Activated naive CD4-positive, alpha-beta T cell treated with anti-CD3 and anti-CD28 coated beads, Interleukin-2, amount 50 U/mL, for 16 hours (primary cell): ENCODE measurements around the gene CEP128.

Experiments
- DNase-seq: peaks from one replicate; pipeline ENCODE4 v3.0.0-alpha.2; 2020

Gene CEP128

DNA sequence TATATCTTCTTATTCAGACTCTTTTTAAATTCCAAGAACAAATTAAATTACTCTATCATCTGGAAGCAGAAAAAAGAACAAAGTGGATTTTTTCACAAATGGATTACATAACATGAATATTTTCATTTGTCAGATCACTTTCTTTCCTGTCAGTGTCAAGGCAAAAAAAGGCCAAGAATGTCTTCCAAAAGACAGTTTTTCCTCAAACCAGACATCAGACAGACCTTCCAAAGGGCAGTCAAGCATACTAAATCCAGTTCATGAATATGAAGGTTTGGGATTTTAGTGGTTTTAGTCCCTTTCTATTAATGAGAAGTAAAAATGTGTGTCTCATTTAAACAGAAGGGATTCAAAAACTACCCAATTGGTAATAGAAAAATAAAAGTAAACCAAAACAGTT is 336.0 kb downstream of the CEP128 start:
- no peak for DNase-seq

DNA sequence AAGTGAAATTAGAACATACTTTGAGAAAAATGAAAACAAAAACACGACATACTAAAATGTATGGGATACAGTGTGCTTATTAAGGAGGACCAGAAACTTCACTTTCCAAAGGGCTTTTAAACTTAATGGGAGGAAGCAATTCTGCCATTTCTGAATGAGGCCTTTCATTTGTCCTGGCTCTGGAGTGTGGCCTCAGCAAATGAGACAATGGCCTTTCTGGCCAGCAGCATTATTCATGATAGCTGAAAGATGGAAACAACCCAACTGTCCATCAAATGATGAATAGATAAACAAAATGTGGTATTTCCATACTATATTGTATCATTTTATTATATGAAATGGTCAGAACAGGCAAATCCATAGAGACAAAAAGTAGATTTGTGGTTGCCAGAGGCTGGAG is 338.6 kb downstream of the CEP128 start:
- DNase-seq: no peak

DNA sequence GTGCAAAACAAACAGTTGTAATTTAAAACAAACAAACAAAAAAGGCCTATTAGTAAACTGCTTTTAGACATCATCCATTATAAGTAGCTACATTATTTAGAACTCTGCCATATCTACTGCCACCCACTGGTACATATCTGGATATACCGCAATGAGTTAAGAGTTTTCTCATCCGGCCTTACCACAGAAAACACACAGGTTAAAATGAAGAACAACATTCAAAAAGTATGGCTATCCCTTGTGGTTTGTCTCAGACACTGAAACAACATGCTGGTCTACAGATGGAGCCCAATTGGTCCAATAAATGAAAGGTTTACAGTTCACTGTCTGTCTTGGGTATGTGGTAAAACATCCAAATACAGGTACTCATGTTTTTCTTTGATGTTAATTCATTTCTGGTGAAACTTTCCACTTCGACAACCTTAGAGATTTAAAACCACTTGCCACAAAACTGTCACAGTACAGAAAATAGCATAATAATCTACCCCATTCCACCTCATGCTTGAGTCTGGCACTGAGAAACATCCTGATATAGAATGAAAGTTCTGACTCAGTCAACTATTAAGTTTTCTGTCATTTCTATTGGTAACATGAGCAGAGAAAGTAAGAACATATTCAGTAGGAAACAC is 354.3 kb downstream of the CEP128 start:
- DNase-seq: no peak

DNA sequence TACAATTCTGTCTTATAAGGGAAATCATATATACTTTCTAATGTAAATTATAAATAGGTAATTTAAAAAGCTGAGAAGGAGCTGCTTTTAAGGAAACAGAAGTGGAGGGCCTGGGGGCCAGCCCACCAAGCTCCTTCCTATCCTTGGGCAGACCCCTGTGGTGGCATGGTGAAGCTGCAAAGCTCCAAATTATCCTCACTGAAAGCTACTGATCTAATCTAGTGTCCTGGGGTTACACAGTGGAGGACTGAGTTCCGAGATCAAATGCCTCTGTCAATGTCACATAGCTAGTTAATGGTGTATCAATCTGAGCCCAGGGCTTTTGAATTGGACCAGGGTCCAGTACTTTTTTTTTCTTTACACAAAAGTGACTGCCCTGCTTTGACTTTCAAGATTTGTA is 355.4 kb downstream of the CEP128 start:
- DNase-seq: no peak

DNA sequence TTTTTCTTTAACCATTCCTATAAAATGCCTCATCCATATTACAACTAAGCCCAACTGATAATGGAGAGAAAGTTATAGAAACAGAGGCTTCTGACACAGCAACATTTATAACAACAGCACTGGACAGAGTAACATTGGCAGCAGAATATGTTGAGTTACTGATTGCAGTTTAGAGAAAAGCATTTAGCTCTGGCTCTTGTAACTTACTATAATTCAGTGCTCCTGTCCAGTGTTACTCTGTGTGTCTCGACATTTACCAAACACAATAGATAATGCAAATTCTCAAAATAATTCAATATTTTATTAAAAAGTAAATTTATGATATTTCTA is 356.1 kb downstream of the CEP128 start:
- no peak for DNase-seq

DNA sequence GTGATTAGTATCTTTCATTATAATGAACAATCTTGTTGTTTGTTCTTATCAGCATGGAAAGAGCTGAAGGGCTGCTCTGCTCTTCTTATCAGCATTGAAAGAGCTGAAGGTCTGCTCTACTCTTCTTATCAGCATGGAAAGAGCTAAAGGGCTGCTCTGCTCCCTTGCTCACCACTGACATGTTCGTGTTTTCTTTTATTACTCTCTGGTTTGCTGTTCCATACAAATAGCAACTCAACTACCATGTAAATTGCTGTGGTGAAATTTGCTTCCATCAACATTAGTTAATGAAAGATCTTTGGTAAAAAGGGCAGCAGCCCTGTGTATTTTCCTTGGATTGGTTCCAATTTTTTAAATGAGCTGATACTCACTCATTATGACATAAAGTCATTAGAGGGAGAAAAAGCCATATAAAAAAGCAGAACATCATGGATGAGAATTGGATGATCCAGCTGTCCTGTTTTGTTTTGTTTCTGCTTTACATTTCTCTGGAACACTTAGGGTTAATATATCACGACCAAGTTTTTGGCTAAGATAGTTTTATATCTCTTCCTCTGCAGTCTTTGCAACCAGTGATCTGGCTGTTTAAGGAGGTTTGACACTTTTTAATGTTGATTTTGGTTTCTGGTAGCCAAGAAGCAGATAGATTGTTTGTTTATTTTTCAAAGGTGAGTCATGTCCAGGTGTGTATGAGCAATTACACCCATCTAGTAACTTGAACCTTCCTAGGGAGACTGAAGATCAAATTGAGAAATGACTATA is 356.6 kb downstream of the CEP128 start:
- no peak for DNase-seq

DNA sequence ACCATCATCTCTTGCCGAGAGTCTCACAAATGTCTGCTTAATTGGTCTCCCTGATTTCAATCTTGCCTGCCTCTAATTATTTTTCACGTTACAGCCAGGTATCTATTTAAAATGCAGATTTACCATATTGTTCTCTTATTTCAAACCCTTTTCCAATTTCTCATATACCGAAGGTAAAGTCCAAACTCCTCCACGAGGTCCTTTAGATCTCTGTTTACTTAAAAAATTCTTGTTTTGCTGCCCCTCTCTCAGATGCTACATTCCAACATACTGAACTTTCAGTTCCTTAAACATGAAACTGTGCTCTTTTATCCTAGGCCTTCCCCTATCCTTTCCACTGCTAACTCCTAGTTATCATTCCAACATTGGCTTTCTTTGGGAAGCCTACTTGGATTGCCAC is 363.9 kb downstream of the CEP128 start:
- no peak for DNase-seq

DNA sequence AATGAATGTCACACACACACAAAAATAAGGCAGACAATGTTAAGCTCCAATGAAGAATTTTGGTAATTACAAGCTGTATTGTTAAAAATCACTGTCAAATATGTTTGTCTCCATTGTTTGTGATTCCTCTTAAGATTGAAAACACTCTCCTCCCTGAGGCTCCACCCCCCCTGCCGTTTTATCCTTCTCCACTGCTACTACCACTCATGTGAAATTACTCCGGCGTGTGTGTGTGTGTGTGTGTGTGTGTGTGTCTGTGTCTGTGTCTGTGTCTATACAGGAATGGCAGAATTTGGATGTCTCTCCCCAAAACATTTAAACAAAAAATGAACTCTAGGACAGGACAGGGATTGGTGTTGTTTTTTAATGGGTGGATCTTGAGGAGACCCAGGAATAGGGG is 365.1 kb downstream of the CEP128 start:
- DNase-seq: no peak

DNA sequence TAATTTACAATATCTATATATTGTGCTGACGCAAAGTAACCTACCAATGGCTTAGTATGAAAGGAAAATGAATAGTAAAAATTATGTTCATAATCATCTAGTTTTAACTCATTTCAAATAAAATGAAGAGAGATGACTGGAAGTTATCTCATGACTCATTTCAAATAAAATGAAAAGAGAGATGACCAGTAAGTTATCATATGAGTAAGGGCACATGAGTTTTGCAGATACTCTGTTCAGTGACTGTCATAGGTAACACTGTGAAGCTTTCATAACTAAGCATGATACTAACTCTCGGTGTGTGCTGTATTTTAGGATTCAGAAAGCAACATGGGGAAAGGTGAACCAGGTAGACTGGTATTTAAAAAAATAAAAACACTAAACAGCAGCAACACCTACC is 365.8 kb downstream of the CEP128 start:
- DNase-seq: no peak

DNA sequence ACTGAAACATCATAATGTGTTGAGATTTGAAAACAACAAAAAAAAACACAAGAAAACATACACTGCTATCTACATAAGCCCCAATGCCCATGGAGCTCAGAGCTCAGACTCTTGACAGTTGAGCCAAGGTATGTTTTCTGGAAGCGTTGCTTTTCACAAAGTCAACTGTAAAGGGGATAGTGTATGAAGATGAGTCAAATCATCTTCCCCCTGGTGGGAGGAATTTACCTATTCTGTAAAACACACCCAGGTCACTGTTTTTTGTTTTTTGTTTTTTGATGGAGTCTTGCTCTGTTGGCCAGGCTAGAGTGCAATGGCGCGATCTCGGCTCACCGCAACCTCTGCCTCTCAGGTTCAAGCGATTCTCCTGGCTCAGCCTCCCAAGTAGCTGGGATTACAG is 368.9 kb downstream of the CEP128 start:
- no peak for DNase-seq

DNA sequence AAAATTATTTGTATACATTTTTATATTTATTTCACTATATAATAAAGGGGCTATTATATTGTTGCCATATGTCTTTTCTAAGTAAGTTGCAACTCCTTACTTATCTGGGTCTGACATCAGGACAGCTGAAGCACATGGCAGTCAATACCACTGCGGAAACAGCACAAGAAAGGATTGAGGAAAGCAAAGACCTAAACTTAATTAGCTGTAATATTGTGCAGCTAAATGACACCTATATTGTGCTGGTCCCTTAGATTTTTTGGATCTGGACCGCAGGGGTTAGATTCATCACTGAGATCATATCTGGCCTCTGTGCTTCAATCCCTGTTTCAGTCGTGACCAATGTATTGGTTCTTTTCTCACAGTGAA is 370.6 kb downstream of the CEP128 start:
- DNase-seq: no peak

DNA sequence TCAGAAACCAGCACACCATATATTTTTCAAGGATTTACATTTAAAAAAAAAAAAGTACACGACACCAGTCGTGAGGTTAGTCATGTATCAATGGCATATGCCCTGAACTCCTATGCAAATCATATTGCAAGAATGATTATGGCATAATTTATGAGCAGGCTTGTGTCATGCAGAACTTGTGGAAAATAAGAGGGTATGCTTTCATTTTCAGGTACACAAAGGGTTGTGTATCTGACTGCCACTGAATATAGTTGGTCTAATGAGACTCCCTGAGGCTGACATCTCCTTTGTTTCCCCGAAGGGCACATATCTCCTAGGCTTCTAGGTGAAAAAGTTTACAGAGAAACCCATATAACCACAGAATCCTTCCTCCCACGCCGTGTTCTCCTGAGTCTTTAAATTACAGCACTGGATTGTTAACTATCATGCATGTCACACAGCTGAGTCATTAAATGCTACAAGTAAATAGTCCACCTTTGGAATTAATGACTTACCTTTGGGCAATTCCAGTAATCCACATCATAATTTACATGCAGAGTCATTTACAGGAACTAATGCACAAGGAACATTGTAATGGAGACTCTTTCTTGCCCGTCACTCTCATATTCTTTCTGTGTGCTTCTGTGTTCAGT is 373.5 kb downstream of the CEP128 start:
- no peak for DNase-seq

DNA sequence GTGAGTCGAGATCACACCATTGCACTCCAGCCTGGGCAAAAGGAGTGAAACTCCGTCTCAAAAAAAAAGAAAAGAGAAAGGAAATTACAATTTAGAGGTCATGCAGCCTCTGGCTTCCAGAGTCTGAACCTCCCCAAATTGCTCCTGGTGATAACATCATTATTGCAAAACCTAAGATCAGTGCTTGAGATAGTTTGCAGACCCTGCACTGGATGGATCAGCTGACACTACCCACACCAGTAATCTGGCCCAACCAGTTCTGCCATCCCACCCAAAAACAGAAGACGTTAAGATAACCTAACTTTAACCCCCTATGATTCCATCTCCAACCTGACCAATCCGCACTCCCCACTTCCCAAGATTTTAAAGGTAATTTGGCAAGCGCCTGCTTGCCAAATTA is 376.5 kb downstream of the CEP128 start:
- no peak for DNase-seq

DNA sequence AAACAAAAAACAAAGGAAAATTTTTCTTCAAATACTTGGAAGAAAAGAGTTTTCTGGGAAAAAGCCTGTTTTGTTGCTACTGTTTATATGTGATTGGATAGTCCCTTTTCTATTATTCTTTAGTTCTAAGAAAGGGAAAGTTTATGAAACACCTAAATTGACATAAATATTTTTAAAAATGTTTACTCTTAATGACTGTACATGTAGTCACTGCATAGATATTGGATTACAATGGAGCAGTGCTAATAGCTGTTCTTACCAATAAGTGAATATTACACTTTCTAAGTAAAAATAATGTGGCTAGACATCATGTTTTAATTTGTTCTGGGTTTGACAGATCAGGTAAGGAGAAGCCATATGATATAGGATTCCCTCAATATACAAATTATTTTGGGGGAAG is 377.5 kb downstream of the CEP128 start:
- no peak for DNase-seq

DNA sequence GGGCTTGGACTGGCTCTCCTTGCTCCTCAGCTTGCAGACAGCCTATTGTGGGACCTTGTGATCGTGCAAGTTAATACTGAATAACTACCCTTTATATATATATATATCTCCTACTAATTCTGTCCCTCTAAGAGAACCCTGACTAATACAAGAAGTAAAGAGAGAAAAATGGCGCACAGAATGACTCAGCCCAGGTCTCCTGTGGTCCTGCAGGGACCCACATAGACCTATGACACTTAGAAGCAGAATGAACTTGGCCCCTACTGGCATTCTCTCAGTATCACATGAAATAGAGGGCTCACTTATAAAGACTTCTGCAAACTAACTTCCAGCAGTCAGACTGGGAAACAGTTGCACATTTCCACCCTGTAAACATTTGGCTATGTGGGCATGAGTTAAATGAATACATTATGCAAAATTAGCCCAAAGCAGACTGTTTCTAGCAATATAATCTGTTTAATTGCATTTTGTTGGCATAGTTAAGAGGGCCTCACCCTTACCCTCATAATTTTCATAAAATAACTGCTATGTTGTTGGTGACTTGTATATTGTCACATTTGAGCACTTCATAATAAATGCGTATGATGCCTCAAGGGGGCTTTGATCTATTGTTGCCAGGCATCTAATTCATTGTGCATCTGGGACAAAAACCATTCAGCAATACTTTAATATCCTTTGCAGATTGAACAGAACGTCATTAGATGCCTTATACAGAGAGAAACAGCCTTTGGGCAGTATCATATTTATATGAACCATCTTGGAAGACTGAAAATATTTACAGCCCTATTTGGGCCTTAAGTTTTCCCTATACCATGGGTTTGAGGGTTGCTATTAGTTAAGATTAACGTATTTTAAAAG is 380.5 kb downstream of the CEP128 start:
- DNase-seq: no peak

DNA sequence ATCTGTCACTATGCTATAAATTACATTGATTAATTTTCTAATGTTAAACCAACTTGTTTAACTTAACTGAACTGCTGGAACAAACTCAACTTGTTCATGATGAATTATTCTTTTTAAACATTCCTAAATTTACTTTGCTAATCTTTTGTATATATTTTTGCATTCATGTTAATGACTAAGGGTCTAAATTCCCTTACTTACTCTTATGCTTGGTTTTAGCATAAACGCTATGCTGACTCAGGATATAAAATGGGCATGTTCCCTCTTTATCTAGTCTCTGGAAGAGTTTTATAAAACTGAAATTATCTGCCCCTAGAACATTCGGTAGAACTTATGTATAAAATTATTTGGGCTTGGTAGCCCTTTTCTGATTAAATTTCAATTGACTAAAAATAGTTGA is 387.4 kb downstream of the CEP128 start:
- DNase-seq: no peak

DNA sequence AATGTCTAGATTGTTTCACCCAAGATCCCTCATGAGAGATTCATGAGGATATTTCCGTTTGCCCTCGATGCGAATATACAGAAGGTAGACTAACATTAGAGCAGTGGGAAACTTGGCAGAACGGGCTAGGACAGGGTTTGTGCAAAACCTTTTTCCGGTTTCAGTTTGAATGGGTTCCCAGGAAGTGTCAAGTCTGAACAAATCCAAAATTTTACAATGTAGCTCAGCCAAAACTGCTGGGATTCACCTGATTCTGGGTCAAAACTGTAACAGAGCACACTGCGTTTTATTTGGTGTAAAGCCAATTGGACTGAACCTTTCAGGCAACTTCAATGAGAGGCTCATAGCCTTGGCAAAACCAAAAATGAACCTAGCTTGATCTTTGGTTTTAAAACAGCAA is 392.4 kb downstream of the CEP128 start:
- no peak for DNase-seq

DNA sequence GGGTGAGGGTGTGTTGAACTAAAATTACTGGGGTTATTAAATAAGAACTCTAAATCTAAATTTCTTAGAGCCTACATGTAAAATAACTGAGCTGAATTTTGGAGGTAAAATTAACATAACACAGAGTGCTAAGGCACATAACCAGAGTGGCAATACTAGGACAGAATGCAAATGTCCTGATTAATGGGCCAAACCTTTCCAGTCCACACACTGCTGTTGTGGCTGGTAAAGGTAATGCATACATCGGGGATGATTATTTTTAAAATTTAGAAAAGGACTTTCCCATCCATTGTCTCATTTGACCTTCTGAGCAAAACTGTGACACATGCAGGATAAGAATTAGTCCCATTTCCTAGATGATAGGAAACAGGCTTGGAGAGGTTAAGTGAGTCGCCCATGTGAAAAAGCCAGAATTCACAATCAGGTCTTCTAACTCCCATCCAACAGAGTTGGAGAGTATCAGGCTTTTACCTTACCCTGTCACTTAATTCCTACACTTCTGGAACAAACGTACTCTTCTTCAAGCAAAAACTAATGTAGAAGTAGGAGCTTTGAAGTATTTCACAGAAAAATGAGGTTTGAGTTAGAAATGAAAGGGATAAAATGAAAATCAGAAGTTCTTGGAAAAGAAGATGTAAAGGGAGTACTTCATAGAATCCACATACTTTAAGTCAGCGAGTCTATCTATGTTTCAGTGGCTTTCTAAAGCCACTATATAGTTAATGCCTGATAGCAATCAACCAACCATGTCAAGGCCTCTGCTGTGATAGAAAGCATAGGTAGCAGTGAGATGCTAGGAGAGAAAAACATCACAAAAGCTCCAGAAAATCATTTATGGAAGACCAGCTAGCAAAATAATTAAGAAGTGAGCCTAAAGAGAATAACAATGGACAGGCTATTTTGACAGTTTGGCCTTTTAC is 395.3 kb downstream of the CEP128 start:
- no peak for DNase-seq

DNA sequence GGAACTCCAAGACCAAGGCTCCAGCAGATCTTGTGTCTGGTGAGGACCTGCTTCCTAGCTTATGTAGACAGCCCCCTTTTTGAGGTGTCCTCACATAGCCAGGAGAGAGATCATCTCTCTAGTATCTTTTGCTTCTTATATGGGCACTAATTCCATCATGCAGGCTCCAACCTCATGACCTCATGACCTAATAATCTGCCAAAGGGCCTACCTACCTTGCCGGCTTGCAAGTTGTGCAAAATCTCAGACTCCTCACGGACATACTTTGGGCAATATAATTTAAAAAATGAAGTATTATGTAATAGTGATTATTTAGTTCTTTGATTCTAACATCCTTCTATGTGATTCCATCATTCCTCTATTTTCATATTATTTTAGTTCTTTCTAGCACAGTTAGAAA is 397.2 kb downstream of the CEP128 start:
- no peak for DNase-seq

DNA sequence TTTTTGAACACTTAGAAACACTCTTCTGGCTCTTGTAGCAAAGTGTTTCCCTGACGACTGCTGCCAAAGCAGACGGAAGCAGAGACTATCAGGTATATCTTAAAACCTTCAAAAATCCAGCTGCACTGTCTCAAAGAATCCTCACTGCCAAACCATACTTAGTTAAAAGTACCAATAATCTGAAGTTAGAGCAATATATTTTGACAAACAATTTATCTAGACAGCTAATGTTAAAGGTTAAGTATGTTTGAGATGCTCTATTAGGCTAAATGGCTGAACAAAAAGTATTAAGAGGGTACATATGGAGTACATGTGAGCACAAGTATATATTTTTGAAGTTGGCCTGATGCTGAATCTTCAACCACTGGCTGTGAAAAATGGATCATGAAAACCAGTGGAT is 398.3 kb downstream of the CEP128 start:
- DNase-seq: no peak

DNA sequence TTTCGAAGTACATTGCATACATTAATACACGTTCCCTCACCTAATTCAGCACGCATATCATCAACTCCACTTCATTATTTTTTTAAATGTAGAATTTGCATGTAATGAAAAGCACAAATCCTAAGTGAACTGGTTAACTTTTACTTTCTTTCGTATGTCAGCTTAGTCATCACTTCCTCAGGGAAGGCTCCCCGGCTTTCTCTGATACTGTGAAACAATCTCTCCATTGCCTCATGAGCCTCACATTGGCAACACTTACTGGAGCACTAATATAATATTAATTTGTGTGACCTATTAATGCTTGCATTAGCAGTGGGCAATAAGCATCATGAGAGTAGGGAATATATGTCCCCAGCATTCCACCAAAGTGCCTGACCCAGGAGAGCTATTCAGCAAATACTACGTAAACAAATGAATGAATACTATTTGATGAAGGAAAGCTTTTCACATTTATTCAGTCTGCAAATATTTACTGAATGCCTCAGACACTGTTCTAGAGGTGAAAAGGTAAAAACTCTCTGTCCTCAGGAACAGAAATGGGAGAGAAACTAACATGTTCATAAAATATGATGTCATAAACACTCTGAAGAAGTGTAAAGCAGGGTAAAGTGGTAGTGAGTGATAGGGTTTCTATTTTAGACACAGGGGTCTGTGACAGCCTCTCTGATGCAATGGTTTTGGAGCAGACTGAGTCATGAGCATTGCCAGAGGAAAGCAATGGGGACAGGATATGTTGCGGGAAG is 402.7 kb downstream of the CEP128 start:
- no peak for DNase-seq

DNA sequence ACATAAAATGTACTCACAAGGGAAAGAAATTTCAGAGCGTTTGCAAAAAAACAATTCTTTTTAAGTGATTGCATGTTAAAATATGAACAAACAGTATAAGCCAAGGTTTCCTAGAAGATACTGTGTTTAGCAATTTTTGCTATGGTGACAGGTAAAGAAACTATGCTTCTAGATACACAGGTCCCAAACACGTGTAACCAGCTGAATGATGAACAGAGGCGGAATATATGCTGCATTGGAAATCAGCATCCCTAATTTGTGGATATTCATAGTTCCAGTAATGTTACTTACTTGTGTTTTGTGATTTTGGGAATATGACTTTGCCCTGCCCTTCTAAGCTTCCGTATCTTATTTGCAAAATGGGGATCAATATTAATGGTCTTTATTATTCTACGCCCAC is 403.9 kb downstream of the CEP128 start:
- DNase-seq: no peak
